Transverse colon (tissue), 3 donors: ENCODE results near the gene WDR19.

Experiments
- POLR2A ChIP-seq: fragments of 450-650 bp; IDR thresholded peaks from one replicate; pipeline ENCODE4 v1.6.1; 2016; ENCODE audit warnings: antibody characterized with exemption, mild to moderate bottlenecking, moderate library complexity
- TF ChIP-seq, protein P1 (sequence below), 5 experiments: fragments of 200-600 bp in 3 of 5; fragments of 450-650 bp in 2 of 5; sonication (generic) in 3 of 5; IDR thresholded peaks; 1 replicate in 2 of 5; 2 replicates in 3 of 5; pipeline ENCODE4 v1.5.1; 2016 to 2017; ENCODE audit warnings: antibody characterized with exemption in 5 of 5, inconsistent platforms in 3 of 5, mild to moderate bottlenecking in 2 of 5, moderate library complexity in 1 of 5

DNA sequence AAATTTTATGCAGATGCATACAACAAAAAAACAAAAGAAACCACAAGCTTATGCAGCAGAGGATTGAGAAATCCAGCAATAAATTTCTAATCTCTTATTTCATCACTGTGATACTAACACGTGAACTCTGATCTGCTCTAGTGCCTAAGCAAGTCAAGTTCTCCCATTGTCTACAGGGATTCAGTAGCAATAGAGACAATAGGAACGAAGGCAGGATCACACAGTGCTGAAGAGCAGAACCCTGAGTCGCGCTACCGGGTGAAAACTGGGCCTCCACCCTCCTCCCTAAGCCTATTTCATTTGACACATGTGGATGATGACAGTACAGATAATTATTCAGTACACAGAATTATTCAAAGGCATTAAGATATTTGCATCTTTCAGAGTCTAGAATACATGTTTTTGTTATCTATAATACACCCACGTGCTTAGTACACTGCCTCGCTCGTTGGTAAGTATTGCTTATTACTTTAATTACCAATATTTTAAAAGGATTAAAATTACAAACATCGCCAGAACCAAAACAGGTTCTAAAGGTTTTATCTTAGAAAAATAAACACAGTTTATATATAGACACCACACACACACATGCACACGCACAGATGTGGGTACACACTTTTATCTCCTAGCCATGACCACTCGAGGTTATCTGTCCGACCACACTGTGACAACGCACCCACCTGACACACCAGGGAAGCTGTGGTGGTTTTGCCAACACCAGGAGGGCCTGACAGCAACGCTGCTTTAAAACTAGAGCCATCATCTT is 123.8 kb downstream of the WDR19 start:
- TF ChIP-seq, protein P1, sequence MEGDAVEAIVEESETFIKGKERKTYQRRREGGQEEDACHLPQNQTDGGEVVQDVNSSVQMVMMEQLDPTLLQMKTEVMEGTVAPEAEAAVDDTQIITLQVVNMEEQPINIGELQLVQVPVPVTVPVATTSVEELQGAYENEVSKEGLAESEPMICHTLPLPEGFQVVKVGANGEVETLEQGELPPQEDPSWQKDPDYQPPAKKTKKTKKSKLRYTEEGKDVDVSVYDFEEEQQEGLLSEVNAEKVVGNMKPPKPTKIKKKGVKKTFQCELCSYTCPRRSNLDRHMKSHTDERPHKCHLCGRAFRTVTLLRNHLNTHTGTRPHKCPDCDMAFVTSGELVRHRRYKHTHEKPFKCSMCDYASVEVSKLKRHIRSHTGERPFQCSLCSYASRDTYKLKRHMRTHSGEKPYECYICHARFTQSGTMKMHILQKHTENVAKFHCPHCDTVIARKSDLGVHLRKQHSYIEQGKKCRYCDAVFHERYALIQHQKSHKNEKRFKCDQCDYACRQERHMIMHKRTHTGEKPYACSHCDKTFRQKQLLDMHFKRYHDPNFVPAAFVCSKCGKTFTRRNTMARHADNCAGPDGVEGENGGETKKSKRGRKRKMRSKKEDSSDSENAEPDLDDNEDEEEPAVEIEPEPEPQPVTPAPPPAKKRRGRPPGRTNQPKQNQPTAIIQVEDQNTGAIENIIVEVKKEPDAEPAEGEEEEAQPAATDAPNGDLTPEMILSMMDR (IDR thresholded peaks at IDR 0.05): no peak
- no peak for TF ChIP-seq POLR2A
